ENCODE data around the gene MED12L. TPM values are rescaled to one million over a fixed set of nuclear protein-coding genes. Genes with fewer than 3 reads are reported as not detected.
A peak's percentile ranks its signal among the peaks of the same experiment; 100 is the strongest.

The MED12L gene
- total RNA-seq, 1 donor from 2014 or later: 0.32 TPM

DNA sequence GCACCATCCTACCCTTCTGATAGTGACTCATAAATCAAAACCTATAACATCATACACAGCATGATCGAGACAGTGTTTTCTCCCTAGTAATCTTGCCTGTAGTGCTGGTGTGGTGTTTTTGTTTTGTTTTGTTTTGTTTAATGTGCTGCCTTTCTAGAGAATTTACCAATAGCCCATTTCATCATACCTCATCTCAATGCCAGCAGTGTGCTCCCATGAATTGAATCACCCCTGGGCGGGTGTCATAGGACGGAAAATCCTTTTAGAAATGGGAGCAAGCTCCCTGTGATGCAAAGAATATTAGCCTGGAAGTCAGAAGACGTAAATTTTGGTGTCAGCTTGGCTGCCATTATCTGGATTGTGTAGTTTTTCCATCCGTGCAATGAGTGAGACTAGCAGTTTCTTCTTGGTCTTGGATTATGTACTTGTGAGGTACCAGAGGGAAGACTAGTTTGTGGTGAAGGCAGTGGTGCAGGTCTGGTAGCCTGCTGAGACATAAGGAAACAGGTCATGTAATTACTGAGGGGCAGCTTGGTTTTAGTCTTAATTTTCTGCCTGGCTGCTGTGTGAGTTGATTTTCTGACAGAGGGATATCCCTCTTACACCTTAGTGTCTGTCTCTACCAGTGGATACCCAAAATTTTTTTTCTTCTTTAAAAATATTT lies 345.5 kb downstream of the MED12L start:
- ATAC-seq: peak; percentile 36

GRCh38 chr3:151431940-151432339 lies 346.5 kb downstream of the MED12L start:
- peak; percentile 69 for ATAC-seq

- no peak for ATAC-seq
Observed at GRCh38 chr3:151432616-151433372, 347.3 kb downstream of the MED12L start.

DNA sequence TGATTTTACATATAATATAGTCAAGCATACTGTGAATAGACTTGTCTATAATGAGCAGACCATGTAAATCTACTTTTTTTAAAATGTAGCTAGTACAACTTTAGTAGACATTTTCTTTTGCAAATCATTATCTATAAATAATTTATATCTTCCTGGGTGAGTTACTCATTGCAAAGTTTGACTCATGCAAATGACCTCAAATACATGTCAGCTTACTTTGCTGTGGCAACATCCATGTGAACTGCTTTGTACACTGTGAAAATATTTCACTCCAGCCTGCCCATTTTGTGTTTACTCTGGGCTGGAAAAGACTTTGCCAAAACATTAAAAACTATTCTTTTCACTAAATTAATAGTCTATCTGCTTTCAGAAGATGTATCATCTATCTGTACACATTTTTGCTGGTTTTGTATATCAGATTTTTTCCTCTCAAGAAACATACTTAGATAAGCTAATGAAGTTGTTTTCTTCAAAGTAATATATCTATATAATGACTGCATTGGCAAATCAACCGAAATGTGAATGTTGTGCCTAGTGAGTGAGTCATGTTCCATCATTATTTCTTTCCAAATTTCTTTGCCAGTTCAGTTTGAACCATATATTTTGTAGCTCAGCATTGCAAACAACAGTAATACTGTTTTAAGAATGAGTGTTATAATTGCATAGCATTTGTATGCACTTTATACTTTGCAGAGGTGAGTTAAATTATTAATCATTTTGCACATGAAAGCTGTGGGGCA lies 348.9 kb downstream of the MED12L start:
- ATAC-seq: peak; percentile 57

- no peak for ATAC-seq
Observed at GRCh38 chr3:151436675-151437446, 351.4 kb downstream of the MED12L start.

DNA sequence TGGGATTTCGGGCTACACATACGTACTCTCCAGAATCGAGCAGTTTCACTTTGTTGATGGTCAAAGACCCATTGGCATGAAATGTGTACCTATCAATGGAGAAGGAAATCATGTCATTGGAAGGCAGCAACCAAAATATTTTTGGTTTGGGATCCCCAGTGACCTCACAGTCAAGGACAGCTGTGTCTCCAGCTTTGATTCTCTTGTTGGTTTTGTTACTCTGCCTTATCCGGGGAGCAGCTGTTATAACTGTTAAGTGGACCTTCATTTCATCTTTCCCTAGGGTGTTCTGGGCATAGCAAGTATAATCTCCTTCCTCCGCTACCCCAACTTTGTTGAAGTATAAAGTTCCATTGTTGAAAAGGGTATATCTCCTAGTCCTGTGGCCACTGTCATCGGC lies 352.4 kb downstream of the MED12L start:
- no peak for ATAC-seq

- ATAC-seq: peak; percentile 87
Observed at GRCh38 chr3:151439652-151440125, 354.2 kb downstream of the MED12L start.

DNA sequence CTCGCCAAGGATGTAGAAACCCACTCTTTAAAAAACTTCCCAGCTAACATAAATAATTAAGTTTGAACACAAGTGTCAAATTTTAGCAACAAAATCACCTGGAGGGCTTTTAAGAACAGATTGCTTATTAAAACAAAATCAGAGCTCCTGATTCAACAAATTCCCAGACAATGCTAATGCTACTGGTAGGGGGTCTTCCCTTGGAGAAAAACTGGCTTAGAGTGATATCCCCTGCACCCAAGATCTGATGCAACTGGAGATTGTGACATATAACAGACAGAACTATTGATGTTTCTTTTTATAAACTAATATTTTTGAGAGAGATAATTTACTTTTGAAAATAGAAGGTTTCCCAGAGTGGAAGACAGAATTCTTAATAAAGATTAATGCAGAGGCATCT lies 355.5 kb downstream of the MED12L start:
- no peak for ATAC-seq

- no peak for ATAC-seq
Observed at GRCh38 chr3:151443583-151443982, 358.1 kb downstream of the MED12L start.

DNA sequence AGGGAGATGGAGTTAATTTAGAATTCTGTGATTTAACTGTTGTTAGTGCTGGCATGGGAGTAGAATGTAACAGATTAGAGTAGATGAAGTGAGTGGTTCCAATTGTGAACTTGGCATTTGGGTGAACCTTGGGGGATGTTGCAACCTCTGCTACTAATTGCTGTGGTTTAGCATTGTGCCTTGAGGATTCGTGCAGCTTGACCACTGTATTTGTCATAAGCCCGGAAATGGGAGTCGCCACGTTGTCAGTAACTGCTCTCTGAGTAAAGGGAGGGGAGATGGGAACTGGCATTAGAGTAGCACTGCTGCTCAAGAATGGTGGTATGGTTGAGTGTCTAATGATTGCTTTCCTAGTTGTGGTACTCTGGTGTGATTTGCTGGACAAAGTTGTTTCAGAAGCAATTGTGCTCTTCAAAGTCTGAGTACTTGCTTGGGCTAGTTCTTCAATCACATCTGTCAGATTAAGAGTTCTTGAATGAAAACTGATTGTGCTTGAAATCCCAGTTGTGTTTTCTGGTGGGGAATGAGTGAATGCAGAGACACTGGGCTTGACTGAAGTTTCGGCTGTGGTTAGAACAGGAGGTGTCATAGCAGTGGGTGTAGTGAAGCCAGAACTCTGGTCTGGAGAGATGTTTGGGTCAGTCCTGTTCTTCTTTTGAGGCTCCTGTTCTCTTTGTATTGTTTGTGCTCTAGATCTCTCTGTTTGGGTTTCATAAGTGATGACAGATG lies 360.0 kb downstream of the MED12L start:
- peak; percentile 28 for ATAC-seq

- ATAC-seq: no peak
Observed at GRCh38 chr3:151446002-151446340, 360.5 kb downstream of the MED12L start.

DNA sequence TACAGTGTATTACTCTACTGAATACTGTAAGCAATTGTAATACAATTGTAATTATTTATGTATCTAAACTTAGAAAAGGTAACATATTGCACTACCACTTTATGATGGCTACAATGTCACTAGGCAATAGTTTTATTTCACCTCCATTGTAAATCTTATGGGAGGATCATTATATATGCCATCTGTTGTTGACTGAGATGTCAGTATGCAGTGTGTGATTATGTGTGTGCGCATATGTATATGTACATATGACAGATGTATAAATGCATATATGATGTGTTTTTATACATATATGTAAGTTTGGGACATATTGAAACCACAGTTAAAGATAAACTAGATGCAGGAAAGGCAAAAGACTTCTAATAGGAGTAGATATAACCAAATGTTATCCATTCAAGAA lies 366.9 kb downstream of the MED12L start:
- ATAC-seq: no peak

- no peak for ATAC-seq
Observed at GRCh38 chr3:151452841-151453240, 367.4 kb downstream of the MED12L start.

GRCh38 chr3:151456065-151456464 lies 370.6 kb downstream of the MED12L start:
- ATAC-seq: no peak

DNA sequence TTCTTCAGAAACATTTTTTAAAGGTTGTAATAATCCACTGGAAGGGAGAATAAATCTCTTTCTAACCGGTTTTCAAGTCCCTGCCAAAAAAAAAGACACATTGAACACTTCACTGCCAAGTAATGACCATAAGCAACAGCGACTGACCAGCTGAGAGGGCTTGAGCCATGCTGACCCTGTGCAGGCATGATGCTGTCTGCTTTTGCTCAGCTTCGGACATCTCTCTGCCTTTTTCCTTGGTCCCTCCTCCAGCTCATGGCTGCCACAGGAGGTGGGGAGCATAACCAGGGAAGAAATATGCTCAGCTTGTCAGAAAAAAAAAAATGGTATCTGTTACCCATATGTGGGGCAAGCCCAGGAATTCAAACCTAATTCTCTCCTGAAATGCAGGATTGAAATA lies 373.9 kb downstream of the MED12L start:
- ATAC-seq: no peak

DNA sequence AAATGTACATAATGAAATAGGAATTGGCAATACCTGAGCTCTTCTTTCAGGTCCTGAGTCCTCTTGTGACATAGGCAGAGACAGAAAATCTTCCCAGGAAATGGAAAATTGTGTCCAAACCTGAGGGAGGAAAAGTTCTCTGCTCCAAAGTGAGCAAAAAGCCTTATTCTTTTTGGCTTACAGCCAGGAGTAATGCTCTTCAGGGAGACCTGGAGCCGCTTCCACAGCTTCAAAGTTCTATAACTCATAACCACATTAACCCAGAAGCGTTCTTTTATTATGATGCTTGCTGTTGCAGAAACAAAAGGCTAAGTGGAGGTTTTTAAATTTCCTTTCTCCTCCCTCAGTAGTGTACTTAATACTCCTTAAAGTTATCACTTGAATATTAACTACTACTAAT lies 374.8 kb downstream of the MED12L start:
- no peak for ATAC-seq

GRCh38 chr3:151460774-151461450 lies 375.4 kb downstream of the MED12L start, which contains the start of gene IGSF10:
IGSF10 (minus strand) TSS chr3:151461061; CDS start chr3:151458709, 2,352 bp downstream.
- ATAC-seq: peak; percentile 60

DNA sequence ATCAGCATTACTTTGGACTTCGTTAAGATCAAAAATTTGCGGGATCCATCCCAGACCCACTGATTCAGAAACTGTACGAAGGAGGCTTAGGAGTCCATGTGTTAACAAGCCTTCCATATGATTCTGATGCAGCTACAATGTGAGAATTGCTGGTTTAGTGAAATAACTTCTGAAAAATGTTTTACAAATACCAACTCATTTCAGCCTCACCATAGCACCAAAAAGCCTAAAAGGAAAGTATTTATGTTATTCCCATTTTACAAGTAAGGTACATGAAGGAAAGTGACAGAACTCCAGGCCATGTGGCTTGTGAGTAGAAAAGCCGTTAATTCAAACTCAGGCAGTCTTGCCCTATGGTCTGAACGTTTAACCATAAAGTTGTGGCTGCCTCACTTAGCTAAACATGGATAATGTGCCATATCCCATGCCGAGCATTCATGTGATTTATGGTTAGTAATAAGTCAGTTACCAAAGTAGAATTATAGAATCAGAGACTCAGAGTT lies 376.9 kb downstream of the MED12L start:
- ATAC-seq: no peak

DNA sequence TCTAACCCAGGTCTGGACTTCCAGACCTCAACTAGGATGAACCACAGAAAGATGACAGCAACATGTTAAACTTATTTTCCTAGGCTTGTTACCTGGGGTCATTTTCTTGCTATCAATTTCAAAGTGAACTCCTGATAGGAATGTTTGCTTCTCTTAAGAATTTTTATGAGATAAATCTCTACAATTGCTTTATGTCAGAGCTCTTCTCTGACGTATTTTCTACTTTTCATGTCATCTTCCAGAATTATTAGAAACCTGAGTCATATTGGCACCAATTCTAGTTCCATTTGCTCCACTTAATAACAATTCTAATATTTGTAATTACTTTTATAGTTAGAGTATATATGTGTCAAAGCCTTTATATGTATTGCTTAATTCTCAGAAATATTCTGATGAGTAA lies 377.5 kb downstream of the MED12L start:
- ATAC-seq: no peak

DNA sequence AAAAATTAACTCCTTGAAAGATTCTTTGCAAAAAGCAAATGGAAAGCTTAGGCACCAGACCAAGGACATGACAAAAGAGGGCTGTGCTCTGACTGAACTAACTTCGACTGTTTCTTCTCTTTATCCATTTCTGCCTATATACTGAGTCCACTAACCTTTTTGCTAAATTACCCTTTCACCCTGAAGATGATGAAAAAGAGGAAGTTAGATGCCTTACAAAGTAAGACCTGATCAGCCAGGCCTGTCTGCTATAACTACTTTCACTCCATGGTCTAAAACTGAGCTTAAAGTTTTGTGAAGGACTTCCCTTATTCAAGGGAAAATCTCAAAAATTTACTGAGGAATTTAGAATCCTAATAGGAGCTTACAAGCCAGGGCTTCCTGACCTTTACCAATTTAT lies 381.6 kb downstream of the MED12L start:
- no peak for ATAC-seq

- peak; percentile 54 for ATAC-seq
Observed at GRCh38 chr3:151468284-151468917, 382.9 kb downstream of the MED12L start.

Data from esophagus mucosa (tissue), 1 donor.